Body of pancreas (tissue), 4 donors: ENCODE data around the gene SLC12A4.

Experiments used
- CTCF ChIP-seq, 7 experiments: fragments of 450-650 bp in 4 of 7; fragments of 200-600 bp in 3 of 7; sonication (generic) in 3 of 7; IDR thresholded peaks; one replicate each; pipeline ENCODE4 v1.5.1; 2016 to 2019; ENCODE audit warnings: antibody characterized with exemption in 7 of 7
- POLR2A ChIP-seq, 3 donors: fragments of 450-650 bp; IDR thresholded peaks; one replicate each; pipeline ENCODE4 v1.6.1; 2016; ENCODE audit warnings: antibody characterized with exemption in 3 of 3, mild to moderate bottlenecking in 2 of 3

- no peak for TF ChIP-seq POLR2A (IDR thresholded peaks at IDR 0.05)
- no peak for TF ChIP-seq CTCF (IDR thresholded peaks at IDR 0.05)
Measured at GRCh38 chr16:67959536-67960329, 8.7 kb downstream of the SLC12A4 start.
